Fibroblast of pulmonary artery (primary cell): ENCODE measurements around the gene SMNDC1.

Experiments used
- DNase-seq: peaks from one replicate; pipeline ENCODE4 v3.0.0-alpha.2; 2010; ENCODE audit warnings: low read depth
- H3K4me3 ChIP-seq: replicated peaks from 2 replicates; pipeline ENCODE4 v1.5.1; 2011; ENCODE audit warnings: low read depth, mild to moderate bottlenecking, control low read depth, low read length, moderate library complexity
- CTCF ChIP-seq: IDR thresholded peaks from 2 replicates; pipeline ENCODE4 v1.5.1; 2011; ENCODE audit warnings: mild to moderate bottlenecking, control low read depth, low read length, inconsistent platforms; ENCODE audit errors: missing control alignments

Gene SMNDC1

DNA sequence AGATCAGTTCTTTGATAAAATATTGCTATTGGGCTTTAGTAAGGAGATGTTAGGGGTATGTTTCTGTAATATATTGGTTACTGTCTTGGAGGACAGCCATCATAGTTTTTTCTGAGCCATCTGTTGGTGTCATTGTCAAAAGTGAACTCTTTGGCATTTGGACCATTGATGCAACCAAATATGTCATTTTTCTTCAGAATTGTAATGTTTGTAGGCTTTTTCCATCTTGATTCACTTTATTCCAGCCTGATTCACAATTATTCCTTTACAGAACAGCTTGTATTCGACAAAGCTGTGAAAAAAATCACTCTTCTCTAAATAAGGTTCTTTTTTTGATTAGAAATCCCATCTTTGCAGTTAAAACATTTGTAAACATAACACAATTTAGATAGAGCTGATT, 37.4 kb downstream of the SMNDC1 start:
- H3K4me3 ChIP-seq, result no peak overlapping the region
- no peak for DNase-seq
- TF ChIP-seq CTCF, result no peak

DNA sequence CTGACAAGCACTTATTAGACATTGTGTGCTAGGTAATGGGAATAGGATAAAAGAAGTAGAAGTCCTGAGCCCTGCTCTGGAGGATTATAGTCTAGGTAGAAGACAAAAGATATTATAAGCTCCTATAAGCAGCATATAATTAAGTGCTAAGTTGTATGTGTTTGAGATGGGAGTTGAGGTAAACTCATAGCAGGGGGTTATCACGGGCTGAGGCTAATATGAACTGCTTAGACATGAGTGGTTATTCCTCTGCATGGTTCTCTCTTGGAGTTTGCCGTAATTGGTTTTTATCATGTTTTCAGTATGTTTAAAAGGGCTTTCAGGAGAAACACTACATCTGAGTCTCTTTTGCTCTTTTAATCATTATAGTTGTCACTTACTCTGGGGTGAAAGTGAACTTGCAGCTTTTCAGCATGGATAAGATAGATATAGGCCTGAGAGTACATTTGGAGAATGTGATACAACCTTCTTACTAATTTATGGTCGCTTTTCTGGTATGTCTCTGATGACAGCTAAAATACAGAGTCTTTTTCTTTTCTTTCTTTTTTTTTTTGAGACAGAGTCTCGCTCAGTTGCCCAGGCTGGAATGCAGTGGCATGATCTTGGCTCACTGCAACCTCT, 39.0 kb downstream of the SMNDC1 start:
- no peak for DNase-seq
- H3K4me3 ChIP-seq, result no peak overlapping the region
- TF ChIP-seq CTCF, result no peak

- H3K4me3 ChIP-seq, result no peak overlapping the region
- no peak for TF ChIP-seq CTCF
- DNase-seq, result no peak
These were observed 41.6 kb downstream of the SMNDC1 start for GRCh38 chr10:110263164-110263563.

DNA sequence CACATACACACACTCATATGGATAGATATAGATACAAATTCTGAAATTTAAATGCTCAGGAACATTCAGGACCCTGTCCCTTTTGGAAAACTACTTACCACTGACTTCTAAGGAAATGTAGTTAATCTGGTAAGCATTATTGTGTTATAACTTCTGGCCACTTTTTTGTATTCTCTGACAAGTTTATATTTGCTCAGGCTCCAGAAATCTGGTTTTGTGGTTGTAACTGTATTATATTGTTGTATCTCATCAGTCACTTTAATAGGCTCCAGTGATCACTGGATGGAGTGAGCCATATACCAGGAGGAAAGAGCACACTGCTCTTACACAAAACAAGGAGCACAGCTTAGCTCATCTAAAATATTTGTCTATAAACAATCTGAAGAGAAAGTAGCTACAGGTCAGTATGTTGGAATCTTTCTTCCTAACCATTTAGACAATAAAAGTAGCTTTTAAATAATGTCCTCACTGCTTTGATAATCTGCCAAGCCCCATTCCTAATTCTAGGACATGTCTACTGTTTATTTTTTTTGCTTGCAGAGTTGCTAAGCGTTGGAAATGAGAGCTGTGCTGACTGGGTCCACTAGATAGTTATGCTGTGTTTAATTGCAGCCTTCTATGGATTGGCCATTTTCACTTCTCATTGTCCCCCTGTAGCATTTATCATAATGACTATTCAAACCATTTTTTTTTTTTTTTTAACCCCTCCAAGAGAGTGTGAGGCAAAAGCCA, 43.8 kb downstream of the SMNDC1 start:
- TF ChIP-seq CTCF, result no peak
- no peak overlapping the region for H3K4me3 ChIP-seq
- DNase-seq, result peak; percentile 29

- no peak overlapping the region for H3K4me3 ChIP-seq
- DNase-seq, result no peak
- TF ChIP-seq CTCF, result no peak
These were observed 45.4 kb downstream of the SMNDC1 start for GRCh38 chr10:110259317-110259716.

DNA sequence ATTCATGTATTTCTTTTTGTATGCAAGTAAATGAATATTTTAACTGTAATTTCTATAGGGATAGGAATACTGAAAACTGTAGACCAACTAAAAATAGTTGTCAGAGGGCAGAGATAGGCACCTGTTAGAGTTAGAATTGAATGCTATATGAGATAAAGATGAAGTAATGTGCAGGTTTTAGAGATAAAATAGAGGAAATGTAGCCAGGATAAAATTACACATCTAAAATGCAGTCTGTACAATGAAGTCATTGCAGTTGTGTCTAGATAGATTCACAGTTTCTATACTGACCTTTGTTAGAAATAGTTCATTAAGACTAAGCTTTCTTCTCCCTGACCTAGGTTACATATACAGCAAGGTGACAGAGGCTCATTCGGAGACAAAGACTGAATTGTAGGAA, 46.2 kb downstream of the SMNDC1 start:
- H3K4me3 ChIP-seq, result no peak overlapping the region
- no peak for TF ChIP-seq CTCF
- DNase-seq, result no peak

DNA sequence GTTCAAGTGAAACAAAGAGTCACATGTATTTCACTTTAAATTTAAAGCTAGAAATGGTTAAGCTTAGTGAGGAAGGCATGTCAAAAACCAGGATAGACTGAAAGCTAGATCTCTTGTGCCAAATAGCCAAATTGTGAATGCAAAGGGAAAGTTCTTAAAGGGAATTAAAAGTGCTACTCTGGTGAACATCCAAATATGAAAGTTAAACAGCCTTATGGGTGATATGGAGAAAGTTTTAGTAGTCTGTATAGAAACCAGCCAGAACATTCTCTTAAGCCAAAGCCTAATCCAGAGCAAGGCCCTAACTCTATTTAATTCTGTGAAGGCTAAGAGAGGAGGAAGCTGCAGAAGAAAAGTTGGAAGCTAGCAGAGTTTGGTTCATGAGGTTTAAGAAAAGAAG, 50.3 kb downstream of the SMNDC1 start:
- TF ChIP-seq CTCF, result no peak
- no peak for DNase-seq
- no peak overlapping the region for H3K4me3 ChIP-seq
